OCI-LY3 (cell line): ENCODE data around the gene GDPD5.

Source experiments
- H2AFZ ChIP-seq: fragments of 200-600, 300-600 bp; shearing (Covaris generic); 2 replicates; pipeline ENCODE4 v1.6.0; 2014; ENCODE audit warnings: antibody characterized with exemption, low read depth, low read length
- H3K27ac ChIP-seq: fragments of 200-600, 300-600 bp; sonication (generic); 2 replicates; pipeline ENCODE4 v1.5.1; 2014; ENCODE audit warnings: mild to moderate bottlenecking, low read length, moderate library complexity, mixed read lengths
- H3K27me3 ChIP-seq: fragments of 200-600, 300-600 bp; sonication (generic); 2 replicates; pipeline ENCODE4 v1.6.1; 2014; ENCODE audit warnings: low read depth, low read length, mixed read lengths
- H3K36me3 ChIP-seq: fragments of 200-600, 300-600 bp; sonication (generic); replicated peaks from 2 replicates; pipeline ENCODE3; 2014; ENCODE audit warnings: low read depth, low read length, mixed read lengths
- H3K4me1 ChIP-seq: fragments of 300-600, 200-600 bp; sonication (generic); 2 replicates; pipeline ENCODE4 v1.6.1; 2014; ENCODE audit warnings: low read length, mixed read lengths
- H3K4me2 ChIP-seq: fragments of 200-600, 300-600 bp; sonication (generic); 2 replicates; pipeline ENCODE4 v1.6.1; 2014; ENCODE audit warnings: low read length, mixed read lengths
- H3K4me3 ChIP-seq: fragments of 300-600, 200-600 bp; sonication (generic); 2 replicates; pipeline ENCODE4 v1.5.1; 2014; ENCODE audit warnings: antibody characterized with exemption, mild to moderate bottlenecking, low read length, moderate library complexity
- H3K79me2 ChIP-seq: fragments of 300-600, 200-600 bp; shearing (Covaris generic); 2 replicates; pipeline ENCODE4 v1.6.1; 2014; ENCODE audit warnings: mild to moderate bottlenecking, low read length, mixed read lengths
- H3K9ac ChIP-seq: fragments of 300-600, 200-600 bp; shearing (Covaris generic); 2 replicates; pipeline ENCODE4 v1.6.0; 2014; ENCODE audit warnings: mild to moderate bottlenecking, low read length, moderate library complexity
- H3K9me3 ChIP-seq: fragments of 200-600, 300-600 bp; shearing (Covaris generic); 2 replicates; pipeline ENCODE4 v1.6.1; 2014; ENCODE audit warnings: low read length, mixed read lengths; ENCODE audit not compliant: insufficient read depth
- H4K20me1 ChIP-seq: fragments of 200-600, 300-600 bp; sonication (generic); 2 replicates; pipeline ENCODE4 v1.6.1; 2016; ENCODE audit warnings: low read length, mixed read lengths; ENCODE audit not compliant: insufficient read depth
- EZH2phosphoT487 ChIP-seq: fragments of 200-600 bp; shearing (Covaris generic); IDR thresholded peaks from 2 replicates; pipeline ENCODE4 v1.6.1; 2018; ENCODE audit warnings: antibody characterized with exemption, mixed run types, low read depth
- TF ChIP-seq, protein P1 (sequence below): fragments of 200-600, 300-600 bp; sonication (generic); IDR thresholded peaks from 2 replicates; pipeline ENCODE4 v1.5.1; 2014; ENCODE audit warnings: antibody characterized with exemption, low read length, low read depth

The GDPD5 gene

GRCh38 chr11:75434051-75434450, 91.7 kb downstream of the GDPD5 start:
- H3K4me2 ChIP-seq = no peak overlapping the region
- TF ChIP-seq, protein P1, sequence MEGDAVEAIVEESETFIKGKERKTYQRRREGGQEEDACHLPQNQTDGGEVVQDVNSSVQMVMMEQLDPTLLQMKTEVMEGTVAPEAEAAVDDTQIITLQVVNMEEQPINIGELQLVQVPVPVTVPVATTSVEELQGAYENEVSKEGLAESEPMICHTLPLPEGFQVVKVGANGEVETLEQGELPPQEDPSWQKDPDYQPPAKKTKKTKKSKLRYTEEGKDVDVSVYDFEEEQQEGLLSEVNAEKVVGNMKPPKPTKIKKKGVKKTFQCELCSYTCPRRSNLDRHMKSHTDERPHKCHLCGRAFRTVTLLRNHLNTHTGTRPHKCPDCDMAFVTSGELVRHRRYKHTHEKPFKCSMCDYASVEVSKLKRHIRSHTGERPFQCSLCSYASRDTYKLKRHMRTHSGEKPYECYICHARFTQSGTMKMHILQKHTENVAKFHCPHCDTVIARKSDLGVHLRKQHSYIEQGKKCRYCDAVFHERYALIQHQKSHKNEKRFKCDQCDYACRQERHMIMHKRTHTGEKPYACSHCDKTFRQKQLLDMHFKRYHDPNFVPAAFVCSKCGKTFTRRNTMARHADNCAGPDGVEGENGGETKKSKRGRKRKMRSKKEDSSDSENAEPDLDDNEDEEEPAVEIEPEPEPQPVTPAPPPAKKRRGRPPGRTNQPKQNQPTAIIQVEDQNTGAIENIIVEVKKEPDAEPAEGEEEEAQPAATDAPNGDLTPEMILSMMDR = no peak
- no peak for TF ChIP-seq EZH2phosphoT487
- H3K27me3 ChIP-seq = peaks cover 26% of the 10 kb centered on the region
- H3K27ac ChIP-seq = no peak overlapping the region
- H3K79me2 ChIP-seq = no peaks in the 10 kb centered on the region
- no peaks in the 10 kb centered on the region for H3K4me1 ChIP-seq
- no peak overlapping the region for H2AFZ ChIP-seq
- H3K36me3 ChIP-seq = no peaks in the 10 kb centered on the region
- no peak overlapping the region for H3K9ac ChIP-seq
- no peaks in the 10 kb centered on the region for H4K20me1 ChIP-seq
- no peaks in the 10 kb centered on the region for H3K9me3 ChIP-seq
- H3K4me3 ChIP-seq = no peak overlapping the region

DNA sequence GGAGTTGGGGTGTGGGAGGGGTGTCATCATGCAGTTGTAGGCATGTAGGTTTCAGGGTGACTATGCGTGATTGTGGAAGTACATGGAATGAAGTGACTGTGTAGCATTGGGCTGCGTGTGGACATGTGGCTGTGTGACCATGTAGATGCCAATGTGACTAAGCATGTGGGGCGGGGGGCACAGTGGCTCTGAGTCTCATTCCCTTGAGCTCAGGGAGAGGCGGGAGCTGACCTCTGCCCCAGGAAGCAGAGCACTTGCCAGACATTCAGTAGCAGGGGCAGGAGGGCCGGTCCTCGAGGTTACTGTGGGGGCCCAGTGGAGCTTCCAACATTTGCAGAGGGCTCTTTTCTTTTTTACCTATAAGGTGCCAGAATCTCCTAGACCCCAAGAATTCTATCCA, 92.3 kb downstream of the GDPD5 start:
- H3K27me3 ChIP-seq = peaks cover 24% of the 10 kb centered on the region
- H4K20me1 ChIP-seq = no peaks in the 10 kb centered on the region
- no peaks in the 10 kb centered on the region for H3K9me3 ChIP-seq
- H3K36me3 ChIP-seq = no peaks in the 10 kb centered on the region
- no peak overlapping the region for H3K27ac ChIP-seq
- no peaks in the 10 kb centered on the region for H3K4me1 ChIP-seq
- H3K9ac ChIP-seq = no peak overlapping the region
- H3K4me3 ChIP-seq = no peak overlapping the region
- H3K4me2 ChIP-seq = no peak overlapping the region
- no peaks in the 10 kb centered on the region for H3K79me2 ChIP-seq
- no peak overlapping the region for H2AFZ ChIP-seq
- no peak for TF ChIP-seq EZH2phosphoT487
- TF ChIP-seq, protein P1 = no peak

DNA sequence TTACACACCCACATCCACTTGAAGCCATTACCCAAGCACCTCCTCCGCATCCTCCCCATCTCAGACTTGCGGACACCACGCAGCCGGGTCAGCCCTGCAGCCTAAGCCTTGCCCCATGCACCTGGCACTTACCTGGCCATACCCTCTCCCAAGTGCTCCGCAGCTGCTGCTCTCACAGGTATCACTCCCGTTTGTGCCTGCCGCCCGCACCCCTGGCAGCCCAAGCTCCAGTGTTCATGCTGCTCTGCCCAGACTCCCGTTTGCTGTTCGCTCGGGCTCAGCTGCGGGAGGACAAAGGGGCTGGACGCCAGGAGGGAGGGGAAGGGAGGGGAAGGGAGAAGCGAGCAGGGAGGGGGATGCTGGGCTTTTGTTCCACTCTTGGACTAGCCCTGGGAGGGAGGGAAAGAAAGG, 92.8 kb downstream of the GDPD5 start, which contains the start of gene KLHL35:
Gene KLHL35, minus strand, starts transcription at position 293 of the 411 bp plus-strand sequence. CDS start 2,574 bp downstream, outside the sequence.
- no peak within 1 kb of the TSS for H2AFZ ChIP-seq
- no peaks in the 10 kb centered on the region for H3K36me3 ChIP-seq
- H3K9me3 ChIP-seq = no peaks in the 10 kb centered on the region
- peaks cover 21% of the 10 kb centered on the region for H3K27me3 ChIP-seq
- H4K20me1 ChIP-seq = no peaks in the 10 kb centered on the region
- H3K4me3 ChIP-seq = no peak within 1 kb of the TSS
- H3K79me2 ChIP-seq = no peaks in the 10 kb centered on the region
- H3K4me1 ChIP-seq = 0 out of 2 replicates have a peak, but pooled peaks cover under 1% of the 10 kb centered on the region
- no peak within 1 kb of the TSS for H3K9ac ChIP-seq
- no peak within 1 kb of the TSS for H3K27ac ChIP-seq
- TF ChIP-seq EZH2phosphoT487 = no peak
- TF ChIP-seq, protein P1 = no peak
- H3K4me2 ChIP-seq = no peak within 1 kb of the TSS

GRCh38 chr11:75431533-75432525, 93.9 kb downstream of the GDPD5 start:
- no peak overlapping the region for H3K27ac ChIP-seq
- H3K4me3 ChIP-seq = no peak overlapping the region

More at GRCh38 chr11:75431533-75432525, 93.9 kb downstream of the GDPD5 start:
- Histone ChIP-seq H2AFZ (no peak overlapping the region), H3K4me2 (no peak overlapping the region), H3K9me3 (no peaks in the 10 kb centered on the region), H4K20me1 (no peaks in the 10 kb centered on the region), H3K4me1 (0 out of 2 replicates have a peak, but pooled peaks cover 4% of the 10 kb centered on the region), H3K36me3 (no peaks in the 10 kb centered on the region), H3K27me3 (peaks cover 21% of the 10 kb centered on the region), H3K79me2 (no peaks in the 10 kb centered on the region), H3K9ac (no peak overlapping the region)
- TF ChIP-seq EZH2phosphoT487 = no peak
- TF ChIP-seq, protein P1 = no peak
